ENCODE measurements around the gene TMCC3.
"Not testable (repeated sequence)": the region's sequence is repeated elsewhere in the genome, so short reads cannot be mapped to it uniquely, and the experiment has no call there.

- TF ChIP-seq, protein P1, sequence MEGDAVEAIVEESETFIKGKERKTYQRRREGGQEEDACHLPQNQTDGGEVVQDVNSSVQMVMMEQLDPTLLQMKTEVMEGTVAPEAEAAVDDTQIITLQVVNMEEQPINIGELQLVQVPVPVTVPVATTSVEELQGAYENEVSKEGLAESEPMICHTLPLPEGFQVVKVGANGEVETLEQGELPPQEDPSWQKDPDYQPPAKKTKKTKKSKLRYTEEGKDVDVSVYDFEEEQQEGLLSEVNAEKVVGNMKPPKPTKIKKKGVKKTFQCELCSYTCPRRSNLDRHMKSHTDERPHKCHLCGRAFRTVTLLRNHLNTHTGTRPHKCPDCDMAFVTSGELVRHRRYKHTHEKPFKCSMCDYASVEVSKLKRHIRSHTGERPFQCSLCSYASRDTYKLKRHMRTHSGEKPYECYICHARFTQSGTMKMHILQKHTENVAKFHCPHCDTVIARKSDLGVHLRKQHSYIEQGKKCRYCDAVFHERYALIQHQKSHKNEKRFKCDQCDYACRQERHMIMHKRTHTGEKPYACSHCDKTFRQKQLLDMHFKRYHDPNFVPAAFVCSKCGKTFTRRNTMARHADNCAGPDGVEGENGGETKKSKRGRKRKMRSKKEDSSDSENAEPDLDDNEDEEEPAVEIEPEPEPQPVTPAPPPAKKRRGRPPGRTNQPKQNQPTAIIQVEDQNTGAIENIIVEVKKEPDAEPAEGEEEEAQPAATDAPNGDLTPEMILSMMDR (IDR thresholded peaks at IDR 0.05; ENCODE audit: low read depth, low read length, missing input control), result not testable (repeated sequence)
- TF ChIP-seq SP1 (IDR thresholded peaks at IDR 0.05); YY1 (IDR thresholded peaks at IDR 0.05); ATF3 (IDR thresholded peaks at IDR 0.05); TAF1 (conservative IDR thresholded peaks at IDR 0.05); ZBTB33 (IDR thresholded peaks at IDR 0.05); RAD21 (IDR thresholded peaks at IDR 0.05): not testable (repeated sequence)
- TF ChIP-seq, protein P2, sequence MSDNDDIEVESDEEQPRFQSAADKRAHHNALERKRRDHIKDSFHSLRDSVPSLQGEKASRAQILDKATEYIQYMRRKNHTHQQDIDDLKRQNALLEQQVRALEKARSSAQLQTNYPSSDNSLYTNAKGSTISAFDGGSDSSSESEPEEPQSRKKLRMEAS (IDR thresholded peaks at IDR 0.05), result not testable (repeated sequence)
Measured at GRCh38 chr12:94692826-94693225, 42.5 kb upstream of the TMCC3 start.

All from liver (tissue), 3 donors.